ENCODE data around the gene SMAD1.
"Not testable (repeated sequence)": the region's sequence is repeated elsewhere in the genome, so short reads cannot be mapped to it uniquely, and the experiment has no call there.

The SMAD1 gene

GRCh38 chr4:145564540-145564939 lies 82.9 kb downstream of the SMAD1 start:
- no peak for DNase-seq (ENCODE audit: low spot score)

GRCh38 chr4:145565328-145565727 lies 83.7 kb downstream of the SMAD1 start:
- no peak for DNase-seq (ENCODE audit: low spot score)

GRCh38 chr4:145566086-145566708 lies 84.5 kb downstream of the SMAD1 start:
- no peak for DNase-seq (ENCODE audit: low spot score)

GRCh38 chr4:145566768-145567167 lies 85.1 kb downstream of the SMAD1 start:
- no peak for DNase-seq (ENCODE audit: low spot score)

GRCh38 chr4:145567516-145567915 lies 85.9 kb downstream of the SMAD1 start:
- DNase-seq (ENCODE audit: low spot score) = no peak

DNA sequence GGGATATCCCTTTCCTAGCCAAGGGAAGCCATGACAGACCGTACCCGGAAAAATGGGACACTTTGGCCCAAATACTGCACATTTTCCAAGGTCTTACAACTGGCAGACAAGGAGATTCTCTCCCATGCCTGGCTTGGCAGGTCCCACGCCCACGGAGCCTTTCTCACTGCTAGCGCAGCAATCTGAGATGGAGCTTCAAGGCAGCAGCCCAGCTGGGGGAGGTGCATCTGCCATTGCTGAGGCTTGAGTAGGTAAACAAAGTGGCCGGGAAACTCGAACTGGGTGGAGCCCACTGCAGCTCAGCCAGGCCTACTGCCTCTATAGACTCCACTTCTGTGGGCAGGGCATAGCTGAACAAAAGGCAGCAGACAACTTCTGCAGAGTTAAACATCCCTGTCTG lies 92.9 kb downstream of the SMAD1 start:
- not testable (repeated sequence) for DNase-seq (ENCODE audit: low spot score)

DNA sequence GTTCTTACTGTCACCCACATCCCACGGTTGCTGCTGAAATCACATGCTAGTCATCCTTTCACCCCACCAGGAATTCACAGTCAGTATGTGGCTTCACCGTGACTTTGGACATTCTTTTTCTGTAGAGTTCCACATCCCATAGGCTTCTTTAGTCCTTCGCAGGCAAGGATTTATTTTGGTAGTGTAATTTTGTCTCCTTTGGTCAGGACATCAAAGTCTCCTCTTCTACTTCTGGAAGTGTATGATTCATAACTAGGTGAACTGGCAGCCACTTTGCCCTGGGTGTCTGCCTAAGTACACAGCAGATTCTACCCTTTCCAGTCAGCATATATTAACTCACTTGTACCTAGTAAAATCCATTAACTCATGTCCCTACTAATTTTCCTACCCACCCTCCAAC lies 99.3 kb downstream of the SMAD1 start:
- no peak for DNase-seq (ENCODE audit: low spot score)

DNA sequence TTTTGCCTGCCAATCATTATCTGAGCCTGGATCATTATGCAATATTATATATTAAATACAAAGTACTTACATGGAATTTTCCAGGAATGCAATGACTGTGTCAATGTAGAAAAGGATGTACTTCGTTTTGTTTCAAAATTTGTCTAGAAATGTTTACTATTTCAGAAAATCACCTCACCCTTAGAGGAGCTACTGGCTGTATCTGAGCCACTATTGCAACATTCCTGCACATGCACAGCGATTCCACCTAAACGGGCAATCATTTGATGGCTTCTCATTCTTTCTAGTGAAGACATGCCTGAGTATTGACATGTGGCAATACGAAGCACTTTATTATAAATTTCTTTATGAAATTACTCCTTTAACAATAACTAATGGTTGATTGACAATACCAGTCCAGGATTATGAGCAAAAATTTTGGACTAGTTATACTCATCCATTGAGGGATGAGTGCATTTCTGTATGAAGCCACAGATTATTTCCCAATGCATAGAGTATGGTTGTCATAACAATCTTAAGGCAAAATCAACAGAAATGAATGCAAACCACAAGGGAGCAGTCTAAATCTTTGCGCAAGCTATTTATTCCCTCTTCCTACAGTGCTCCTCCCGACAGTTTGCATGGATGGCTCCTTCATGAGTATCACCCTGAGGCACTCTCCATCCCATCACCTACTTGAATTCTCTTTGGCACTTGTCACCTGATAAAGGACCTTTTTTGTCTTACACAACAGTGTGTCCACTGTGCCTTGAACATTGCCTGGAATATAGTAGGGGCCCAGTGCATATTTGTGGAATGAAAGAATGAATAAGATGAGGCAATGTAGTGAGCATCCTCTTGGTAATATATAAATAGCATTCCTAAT lies 101.8 kb downstream of the SMAD1 start:
- DNase-seq (ENCODE audit: low spot score) = no peak

DNA sequence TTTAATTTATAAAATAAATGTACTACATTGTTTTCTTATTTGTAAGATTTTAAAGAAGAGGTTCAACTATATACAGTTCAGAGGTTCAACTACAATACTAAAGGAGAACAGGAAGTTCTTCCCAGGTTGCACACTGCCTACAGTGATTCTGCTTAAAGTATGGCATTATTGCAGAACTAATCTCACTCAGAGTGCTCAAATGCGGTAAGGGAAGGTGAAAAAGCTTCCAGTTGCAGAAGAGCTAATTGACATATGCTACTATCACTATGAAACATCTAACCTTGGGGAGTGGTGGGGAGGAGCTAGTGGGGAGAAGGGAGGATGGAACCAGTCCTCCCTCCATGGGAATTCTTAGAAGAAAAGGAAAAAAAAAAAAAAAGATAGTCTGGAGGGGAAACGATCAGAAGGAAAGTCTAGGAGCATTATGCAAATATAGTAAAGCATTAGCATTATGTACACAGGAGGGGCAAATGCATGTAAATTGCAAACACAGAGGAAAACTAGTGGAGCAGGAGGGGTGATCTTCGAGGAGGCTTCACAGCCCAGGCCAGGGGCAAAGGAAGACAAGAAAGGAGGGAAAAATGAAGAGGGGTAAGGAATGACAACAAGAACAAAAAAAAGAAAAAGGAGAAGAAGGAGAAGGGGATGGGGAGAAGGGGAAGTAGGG lies 105.6 kb downstream of the SMAD1 start:
- DNase-seq (ENCODE audit: low spot score) = no peak

DNA sequence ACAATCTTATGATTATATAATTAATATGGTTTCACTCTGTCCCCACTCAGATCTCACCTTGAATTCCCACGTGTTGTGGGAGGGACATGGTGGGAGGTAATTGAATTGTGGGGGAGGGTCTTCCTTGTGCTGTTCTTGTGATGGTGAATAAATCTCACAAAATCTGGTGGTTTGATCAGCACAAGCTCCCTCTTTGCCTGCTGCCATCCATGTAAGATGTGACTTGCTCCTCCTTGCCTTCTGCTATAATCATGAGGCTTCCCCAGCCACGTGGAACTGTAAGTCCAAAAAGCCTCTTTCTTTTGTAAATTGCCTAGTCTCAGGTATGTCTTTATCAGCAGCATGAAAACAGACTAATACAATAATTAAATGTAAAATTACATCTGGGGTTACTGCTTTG lies 107.7 kb downstream of the SMAD1 start:
- not testable (repeated sequence) for DNase-seq (ENCODE audit: low spot score)

GRCh38 chr4:145589916-145590702 lies 108.5 kb downstream of the SMAD1 start:
- no peak for DNase-seq (ENCODE audit: low spot score)

- DNase-seq (ENCODE audit: low spot score) = no peak
These were observed 120.6 kb downstream of the SMAD1 start for GRCh38 chr4:145602129-145602760.

- DNase-seq (ENCODE audit: low spot score) = no peak
These were observed 124.3 kb downstream of the SMAD1 start for GRCh38 chr4:145605941-145606340.

Data from cerebellar cortex (tissue), 1 donor.